Stimulated activated CD8-positive, alpha-beta memory T cell treated with anti-CD3 and anti-CD28 coated beads, Interleukin-7, amount 100 ng/mL, for 48 hours (primary cell): ENCODE results near the gene AP3B1.
"Not testable (repeated sequence)": the region's sequence is repeated elsewhere in the genome, so short reads cannot be mapped to it uniquely, and the experiment has no call there.

Experiments
- DNase-seq, 2 donors: peaks; one replicate each; pipeline ENCODE4 v3.0.0-alpha.2; 2020; ENCODE audit warnings: low read depth in 1 of 2; ENCODE audit errors: extremely low read depth in 1 of 2

AP3B1 gene

GRCh38 chr5:78170335-78170734 is 124.2 kb downstream of the AP3B1 start:
- DNase-seq = not testable (repeated sequence)

DNA sequence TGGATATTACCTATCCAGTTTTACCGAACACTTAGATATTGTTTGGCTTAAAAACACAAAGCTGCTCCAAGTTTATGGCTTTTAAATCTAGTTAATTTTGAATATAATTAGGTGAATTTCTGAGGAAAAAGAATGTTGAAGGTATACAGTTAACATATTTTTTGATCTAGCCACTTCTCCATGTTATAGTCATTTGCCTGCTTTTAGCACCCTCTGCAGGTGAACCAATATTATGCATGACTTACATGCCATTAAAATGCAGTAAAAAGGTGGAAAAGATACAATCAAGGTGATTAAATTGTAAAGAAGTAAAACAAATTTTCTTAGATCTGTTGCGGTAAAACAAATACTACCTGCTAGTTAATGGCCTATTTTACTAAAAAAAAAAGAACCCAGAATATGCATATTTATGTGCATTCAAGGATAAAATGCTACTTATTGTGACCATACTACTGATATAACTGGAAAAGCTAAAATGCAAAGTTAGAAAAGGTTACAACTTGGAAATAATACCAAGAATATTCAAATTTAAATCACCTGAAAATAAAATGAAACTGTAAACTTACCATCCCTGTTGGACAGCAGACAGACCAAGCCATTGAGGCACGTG is 132.1 kb downstream of the AP3B1 start:
- DNase-seq = no peak

DNA sequence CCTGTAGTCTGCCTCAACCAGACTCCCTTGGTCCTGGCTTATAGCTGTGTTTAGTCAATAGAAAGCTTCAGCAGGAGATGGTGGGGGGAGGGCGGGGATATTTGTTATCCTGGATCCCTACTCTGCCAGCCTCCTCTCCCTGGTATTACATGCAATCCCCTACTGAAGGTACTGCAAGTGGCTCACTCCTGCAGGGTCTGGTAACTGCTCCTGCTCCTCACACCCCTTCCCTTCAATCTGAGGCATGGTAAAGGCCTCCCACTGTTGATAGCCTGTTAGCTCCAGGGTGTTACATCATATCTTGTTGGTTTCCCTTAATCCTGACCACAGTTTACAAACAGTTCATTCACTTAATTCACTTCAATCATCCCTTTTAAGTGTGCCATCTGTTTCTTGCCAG is 137.5 kb downstream of the AP3B1 start:
- no peak for DNase-seq

- no peak for DNase-seq
Observed at GRCh38 chr5:78151594-78152271, 142.8 kb downstream of the AP3B1 start.

- no peak for DNase-seq
Observed at GRCh38 chr5:78137290-78137689, 157.2 kb downstream of the AP3B1 start.

GRCh38 chr5:78133423-78133822 is 161.1 kb downstream of the AP3B1 start:
- no peak for DNase-seq

GRCh38 chr5:78132507-78132906 is 162.0 kb downstream of the AP3B1 start:
- no peak for DNase-seq

GRCh38 chr5:78129597-78129996 is 164.9 kb downstream of the AP3B1 start:
- no peak for DNase-seq

DNA sequence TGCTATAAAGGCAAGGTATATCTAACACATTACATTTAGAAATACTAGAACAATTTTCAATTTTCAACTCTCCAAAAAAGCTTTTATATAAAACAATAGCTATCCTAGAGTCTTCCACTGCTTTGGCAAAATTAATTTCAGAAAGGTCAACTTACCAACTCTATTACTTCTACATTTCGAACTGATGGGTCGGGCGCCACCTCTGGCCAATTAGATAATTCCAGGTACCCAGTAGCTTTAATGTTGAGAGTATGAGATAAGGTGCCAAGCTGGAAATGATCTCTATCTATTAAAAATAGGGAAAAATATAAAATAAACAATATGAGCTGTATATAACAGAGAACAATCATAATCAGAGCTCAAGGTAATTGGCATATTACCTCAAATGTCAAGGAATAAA is 166.6 kb downstream of the AP3B1 start:
- no peak for DNase-seq

DNA sequence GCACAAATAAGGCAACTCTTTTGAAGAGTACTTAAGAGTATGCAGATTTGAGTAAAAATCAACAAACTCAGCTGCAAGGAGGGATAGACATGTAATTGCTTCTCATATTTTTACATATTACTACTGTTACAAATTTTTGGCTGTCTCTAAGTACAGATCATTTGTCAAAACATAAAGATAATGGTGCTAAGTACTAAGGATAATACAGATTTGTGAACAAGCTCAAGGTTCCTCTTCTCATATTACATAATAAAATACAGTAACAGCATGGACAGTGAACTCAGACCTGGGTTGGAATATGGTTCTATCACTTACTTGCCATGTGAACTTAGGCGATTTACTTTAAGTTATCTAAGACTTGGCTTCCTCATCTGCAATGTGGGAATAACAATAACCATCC is 168.0 kb downstream of the AP3B1 start:
- no peak for DNase-seq

DNA sequence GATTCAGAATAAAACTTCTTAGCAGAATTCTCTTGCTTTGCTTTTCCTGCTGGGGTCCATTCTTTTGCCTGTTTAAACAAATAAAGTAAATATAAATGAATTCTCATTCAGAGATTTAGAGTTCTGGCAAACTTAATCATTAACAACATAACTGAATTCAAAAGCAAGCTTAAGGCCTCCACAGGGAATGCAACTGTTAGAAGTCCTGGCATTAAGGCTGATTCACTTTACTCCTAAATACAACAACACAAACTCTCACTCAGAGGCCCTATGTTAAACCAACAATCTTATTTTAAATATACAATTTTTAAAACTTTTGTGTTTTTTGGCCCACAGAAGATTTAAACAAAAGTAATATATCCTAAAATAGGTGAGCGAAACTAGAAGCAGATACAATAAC is 178.3 kb downstream of the AP3B1 start:
- DNase-seq = no peak

DNA sequence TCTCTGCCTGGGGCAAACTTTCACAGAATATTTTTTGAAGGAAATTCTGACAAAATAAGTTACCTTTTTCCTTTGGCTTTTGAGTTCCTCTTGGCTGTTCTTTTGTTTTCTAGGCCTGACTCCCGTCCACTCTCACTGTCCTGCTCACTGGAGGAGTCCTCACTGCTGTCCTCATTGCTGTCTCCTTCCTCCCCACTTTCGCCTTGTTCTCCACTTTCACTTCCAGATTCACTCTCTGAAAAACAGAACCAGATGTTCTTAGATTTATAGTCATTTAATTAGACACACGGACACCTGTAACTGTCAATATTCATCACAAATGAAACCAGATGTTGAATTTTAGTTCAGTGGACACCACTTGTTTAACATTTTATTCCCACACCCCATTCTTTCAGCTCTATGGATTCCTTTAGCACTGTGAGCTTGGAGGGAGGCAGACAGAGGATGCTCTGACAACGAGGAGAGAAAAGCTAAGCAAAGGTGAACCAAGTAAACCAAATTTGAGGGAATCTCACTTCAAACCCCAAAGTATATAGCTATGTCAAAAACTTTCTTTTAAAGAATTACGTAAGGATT is 180.7 kb downstream of the AP3B1 start:
- DNase-seq = no peak

GRCh38 chr5:78112931-78113330 is 181.6 kb downstream of the AP3B1 start:
- DNase-seq = no peak

- no peak for DNase-seq
Observed at GRCh38 chr5:78109891-78110324, 184.6 kb downstream of the AP3B1 start.

GRCh38 chr5:78108564-78108963 is 185.9 kb downstream of the AP3B1 start:
- no peak for DNase-seq

DNA sequence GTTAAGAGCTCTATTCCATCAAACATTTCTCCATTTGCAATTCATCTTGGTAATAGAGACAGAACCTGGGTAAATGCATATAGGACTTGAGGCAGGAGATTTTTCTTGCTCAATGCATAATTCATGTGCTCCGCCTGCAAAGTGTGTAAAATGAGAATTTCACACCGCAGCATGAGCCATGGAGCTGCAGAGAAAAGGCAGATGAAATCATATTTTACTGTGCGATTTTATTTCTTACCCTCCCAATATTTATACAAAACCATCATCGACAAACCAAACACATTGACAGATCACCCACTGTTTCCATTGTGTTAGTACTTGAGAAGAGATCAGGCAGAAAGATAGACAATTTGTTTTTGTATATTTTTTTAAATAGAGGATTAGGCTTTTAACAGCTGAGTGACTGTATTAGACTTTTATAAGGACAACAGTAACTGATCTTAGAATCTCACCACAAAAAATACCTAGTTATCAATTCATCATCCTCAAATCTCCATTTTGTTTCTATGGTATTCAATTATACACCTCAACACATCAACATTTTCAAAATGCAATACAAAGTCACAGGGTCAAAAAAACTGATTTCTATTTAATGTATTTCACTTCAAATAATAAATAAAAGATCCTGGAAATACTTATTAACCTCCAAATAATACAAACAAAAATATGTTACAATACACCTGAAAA is 191.1 kb downstream of the AP3B1 start:
- no peak for DNase-seq

DNA sequence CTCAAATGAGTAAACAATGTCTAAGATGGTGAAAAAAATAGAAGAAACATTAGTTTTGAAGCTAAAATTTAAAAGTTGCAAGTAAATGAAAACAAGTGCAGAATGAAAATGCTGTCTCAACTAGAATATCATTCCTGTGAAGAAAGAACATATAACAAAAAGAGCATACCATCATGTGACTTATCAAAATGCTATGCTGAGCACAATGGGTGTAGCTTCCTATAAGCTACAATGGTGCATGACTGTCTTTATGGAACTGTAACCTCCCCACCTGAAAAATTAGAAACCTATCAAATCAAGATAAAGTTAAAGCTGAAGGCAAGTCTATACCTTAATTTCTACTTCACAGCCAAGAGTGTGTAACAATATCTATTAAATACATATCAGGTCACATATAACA is 192.0 kb downstream of the AP3B1 start:
- DNase-seq = no peak

DNA sequence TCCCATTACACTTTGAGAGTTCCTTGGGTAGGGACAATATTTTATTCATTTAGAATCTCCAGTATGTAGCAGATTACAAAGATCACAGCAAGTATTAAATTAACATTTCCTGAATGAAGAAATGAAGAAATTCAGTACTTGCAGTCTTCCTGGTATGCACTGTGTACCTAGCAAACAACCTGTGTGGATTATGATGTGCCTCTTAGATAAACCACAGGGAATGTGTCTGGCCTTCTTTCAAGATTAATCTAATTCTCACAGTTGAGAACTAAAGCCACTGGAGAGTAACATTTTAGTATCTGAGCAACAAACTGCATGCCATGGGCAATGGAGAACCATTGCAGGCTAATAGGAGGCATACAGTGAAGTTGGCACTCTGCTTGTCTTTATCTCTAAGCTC is 199.4 kb downstream of the AP3B1 start:
- no peak for DNase-seq

GRCh38 chr5:78090002-78090401 is 204.5 kb downstream of the AP3B1 start:
- DNase-seq = no peak

DNA sequence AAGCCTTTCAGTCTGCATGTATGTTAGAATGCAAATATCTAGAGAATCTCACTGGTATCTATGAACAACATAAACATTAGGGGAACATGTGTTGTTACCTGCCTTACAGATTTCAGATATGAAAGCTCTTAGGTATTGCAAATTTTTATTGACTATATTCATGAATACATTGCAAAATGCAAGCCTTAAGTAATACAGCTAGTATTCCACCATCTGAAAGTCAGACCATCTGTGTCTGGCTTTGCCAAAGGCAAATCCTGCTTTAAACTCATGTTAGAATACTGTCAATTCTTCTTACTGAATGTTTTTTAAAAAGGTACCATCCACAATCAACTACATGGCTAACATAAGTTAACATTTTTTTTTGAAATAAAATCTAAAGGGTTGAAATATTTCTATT is 215.6 kb downstream of the AP3B1 start:
- DNase-seq = no peak

DNA sequence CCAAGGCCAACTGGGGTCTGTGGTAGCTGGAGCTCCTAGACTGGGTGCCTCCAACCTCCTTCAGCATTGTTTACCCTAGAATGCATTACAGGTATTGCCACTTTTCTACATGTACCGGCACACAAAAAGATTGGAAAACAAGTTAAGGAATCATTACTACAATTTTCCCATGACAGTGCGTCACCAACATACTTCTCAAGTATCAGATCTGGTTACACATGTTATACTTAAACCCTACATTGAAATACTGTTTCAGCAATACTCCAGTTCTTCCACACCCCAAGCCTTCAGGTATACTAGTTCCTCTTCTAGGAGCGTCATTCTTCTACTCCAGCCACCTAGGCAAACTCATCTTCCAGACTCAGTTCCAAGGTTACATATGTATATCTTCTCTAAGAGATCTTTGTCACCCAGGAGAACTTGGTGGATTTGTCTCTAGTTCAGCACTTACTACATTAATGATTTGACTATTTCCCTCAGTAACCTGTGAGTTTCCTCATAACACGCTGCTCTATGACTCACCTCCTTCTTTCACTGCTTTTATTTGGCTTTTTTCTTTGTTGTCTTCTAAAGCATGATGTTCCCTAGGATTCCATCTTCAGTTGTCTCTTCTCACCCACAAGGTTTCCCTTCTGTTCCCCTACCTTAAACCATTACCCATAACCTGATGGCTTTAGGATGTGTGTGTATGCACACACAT is 217.0 kb downstream of the AP3B1 start:
- no peak for DNase-seq
